ENCODE data around the gene RNF215. TPM values are rescaled to one million over a fixed set of nuclear protein-coding genes. Genes with fewer than 3 reads are reported as not detected.
"Not testable (repeated sequence)": the region's sequence is repeated elsewhere in the genome, so short reads cannot be mapped to it uniquely, and the experiment has no call there.

RNF215 gene
- total RNA-seq, 1 donor from 2014 or later: 12.5 TPM

DNA sequence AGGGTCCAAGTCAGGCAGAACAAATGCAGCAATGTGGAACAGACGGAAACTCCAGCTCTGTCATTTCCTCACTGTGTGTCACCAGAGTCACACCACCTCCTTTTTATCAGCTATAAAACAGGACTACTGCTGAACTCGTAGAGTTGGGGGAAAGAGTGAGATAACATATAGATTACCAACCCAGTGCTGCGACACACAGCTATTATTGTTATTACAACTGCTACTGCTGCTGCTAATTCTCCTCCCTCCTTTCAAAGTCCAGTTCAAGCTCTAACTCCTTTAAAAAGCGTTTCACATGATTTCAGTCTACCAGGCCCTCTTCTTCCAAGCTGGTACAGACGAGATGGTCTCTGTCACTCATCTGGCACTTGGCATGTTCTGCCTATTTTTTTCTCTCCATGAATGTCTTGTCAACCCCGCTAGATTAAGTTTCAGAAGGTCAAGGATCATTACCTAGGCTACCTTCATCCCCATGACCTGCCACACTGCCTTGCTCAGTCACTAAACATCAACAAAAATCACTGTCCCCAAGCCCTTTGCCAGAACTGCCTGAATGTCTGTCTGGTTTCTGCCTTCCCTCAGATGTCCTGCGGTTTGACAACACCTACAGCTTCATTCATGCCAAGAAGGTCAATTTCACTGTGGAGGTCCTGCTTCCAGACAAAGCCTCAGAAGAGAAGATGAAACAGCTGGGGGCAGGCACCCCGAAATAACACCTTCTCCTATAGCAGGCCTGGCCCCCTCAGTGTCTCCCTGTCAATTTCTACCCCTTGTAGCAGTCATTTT is 34.7 kb upstream of the RNF215 start:
- DNase-seq (ENCODE audit: low read depth in 2 of 2): peak; percentile 81 to 88

DNA sequence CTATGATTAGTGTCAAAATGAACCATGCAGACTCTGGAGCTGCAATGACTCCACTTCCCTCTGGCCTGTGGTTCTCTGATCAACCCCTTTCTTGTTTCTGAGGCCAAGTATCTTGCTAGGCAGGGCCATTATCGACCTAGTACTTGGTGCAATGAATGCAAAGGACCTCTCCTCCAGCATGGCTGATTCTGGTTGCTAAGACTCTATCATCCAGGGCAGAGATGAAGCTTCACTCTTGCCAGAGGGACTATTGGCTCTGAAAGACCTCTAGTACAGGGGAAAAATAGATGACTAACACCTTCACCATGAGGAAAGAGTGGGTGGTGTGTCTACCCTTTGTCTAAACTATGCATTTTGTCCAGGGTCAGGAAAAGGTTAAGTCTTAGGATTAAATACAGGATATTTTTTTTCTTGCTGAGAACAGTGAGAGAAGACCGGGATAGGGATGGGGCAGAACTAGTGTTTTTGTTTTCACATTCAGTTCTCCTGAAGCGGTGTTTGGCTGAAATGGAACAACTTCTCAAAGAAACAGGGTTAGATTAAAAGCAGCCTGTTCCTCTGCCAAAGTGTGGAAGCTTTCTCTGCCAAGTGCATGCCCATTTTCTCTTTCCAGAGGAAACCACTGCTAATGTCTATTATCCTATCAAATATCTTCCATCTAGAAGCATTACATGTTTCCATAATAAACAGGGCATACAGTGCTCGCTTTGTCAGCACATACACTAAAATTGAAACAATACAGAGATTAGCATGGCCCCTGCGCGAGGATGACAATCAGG is 33.3 kb upstream of the RNF215 start:
- DNase-seq (ENCODE audit: low read depth in 2 of 2): peak; percentile 84 to 88

DNA sequence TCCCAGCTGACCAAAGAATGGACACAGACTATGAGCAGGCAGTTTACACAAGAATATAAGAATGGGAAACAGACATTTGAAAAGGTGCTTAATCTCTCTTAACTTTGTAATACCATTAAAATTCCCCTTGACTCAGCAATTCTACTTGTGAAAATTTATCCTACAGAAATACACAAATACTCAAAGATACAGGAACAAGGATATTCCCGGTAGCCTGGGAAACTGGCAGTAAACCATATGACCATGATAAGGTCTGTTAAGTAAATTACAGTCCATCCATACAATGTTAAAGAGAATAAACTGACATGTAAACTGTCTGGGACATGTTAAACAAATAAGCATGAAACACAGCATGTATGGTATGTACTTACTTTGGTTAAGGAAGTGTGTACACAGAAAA is 29.6 kb upstream of the RNF215 start:
- DNase-seq (ENCODE audit: low read depth in 2 of 2): no peak

DNA sequence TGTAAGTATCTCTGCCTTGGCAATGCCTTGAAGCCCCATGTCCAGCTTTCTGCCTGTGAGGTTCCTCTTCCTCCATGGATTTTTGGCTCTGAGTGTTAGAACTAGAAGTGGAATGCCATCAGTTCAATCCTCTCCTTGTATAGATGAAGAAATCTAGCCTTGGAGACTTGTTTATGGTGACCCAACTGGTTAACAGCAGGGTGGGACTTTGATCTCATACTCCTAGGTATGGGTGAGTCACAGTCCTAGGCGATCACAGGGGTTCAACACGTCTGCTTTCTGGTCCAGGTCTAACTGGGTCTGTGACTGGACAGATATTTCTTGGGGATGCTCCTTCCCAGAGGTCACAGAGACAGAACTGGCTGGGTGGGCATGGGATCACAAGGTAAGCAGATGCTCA is 29.2 kb upstream of the RNF215 start:
- DNase-seq (ENCODE audit: low read depth in 2 of 2): no peak

DNA sequence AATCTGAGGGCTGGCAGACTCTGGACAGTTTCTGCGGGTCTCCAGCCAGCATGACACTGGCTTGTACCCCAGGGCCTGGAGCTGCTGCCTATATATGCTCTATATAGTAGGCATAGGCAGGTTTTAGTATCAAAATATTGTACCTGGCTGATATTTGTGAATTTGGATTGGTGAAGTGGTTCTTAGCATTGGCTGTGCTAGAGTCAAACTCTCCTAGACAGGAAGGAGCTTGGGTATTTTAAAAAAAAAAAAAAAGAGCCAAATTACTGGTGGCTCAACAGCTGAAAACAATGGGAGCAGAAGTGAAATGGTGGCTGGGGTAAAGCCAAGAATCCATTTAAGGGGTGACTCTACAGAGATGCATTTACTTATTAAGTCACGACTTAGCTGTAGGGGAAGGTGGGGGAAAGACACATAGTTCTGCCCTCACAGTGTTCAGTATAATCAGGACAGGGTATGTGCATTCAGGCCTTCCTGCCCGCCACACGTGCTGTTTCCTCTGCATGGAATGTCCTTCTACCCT is 27.4 kb upstream of the RNF215 start:
- no peak for DNase-seq (ENCODE audit: low read depth in 2 of 2)

DNA sequence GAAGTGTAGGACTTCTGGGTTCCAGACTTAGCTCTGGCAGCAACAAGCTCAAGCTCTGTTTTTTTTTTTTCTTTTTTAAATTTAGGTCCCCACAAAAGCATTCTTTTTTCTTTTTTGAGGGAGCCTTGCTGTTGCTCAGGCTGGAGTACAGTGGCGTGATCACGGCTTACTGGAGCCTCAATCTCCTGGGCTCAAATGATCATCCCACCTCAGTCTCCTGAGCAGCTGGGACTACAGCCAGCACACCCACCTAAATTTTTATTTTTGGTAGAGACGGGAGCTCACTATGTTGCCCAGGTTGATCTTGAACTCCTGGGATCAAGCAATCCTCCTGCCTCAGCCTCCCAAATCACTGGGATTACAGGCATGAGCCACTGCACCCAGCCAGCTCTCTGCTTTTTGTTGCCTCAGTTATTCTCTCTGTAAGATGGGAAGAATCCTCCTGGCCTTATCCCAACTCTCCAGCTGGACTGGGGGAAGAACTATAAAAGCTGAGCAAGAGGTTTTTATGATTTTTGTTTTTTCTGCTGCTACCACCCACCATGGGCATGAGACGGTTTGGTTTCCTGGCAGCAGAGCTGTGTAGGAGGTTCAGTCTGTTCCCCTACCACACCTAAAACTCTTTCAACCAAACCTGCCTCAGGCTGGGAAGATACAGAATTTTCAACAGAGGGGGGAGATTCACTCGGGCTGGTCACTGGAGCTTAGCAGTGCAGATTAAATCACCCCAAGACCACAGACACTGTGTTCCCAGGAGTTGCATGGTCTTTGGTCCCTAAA is 26.7 kb upstream of the RNF215 start:
- no peak for DNase-seq (ENCODE audit: low read depth in 2 of 2)

DNA sequence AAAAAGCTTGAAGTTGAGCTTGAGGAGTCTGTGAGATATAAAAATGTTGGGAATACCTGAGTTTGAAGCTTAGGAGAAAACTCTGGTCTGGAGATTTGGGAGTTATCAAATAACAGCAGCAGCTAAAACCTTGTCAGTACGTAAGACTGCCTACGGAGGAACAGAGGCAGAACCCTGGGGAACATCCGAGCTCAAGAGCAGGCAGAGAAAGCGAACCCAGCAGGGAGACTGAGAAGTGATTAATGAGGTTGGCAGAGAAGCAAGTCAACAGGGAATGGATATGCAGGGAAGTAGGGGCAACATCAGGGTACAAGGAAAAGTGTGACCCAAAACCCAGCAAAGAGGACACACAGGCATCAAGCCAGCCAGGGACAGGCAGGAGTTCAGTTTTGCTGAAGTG is 25.8 kb upstream of the RNF215 start:
- no peak for DNase-seq (ENCODE audit: low read depth in 2 of 2)

DNA sequence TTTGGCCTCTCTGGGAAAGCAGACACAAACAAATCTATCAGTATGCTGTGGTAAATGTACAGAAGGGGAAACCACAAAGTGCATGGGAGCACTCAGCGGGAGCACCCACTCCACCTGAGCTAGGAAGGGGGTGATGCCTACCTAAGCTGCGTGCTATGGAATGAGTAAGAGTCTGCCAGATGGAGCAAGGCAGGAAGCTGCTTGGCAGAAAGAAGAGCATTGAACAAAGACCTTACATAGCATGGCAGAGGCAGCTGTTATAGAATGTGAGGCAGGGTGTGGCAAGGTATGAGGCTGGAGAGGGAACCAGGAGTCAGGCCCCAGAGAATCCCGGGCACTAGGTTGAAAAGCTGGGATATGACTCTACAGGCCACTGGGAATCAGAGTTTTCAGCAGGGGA is 24.6 kb upstream of the RNF215 start:
- DNase-seq (ENCODE audit: low read depth in 2 of 2): no peak

DNA sequence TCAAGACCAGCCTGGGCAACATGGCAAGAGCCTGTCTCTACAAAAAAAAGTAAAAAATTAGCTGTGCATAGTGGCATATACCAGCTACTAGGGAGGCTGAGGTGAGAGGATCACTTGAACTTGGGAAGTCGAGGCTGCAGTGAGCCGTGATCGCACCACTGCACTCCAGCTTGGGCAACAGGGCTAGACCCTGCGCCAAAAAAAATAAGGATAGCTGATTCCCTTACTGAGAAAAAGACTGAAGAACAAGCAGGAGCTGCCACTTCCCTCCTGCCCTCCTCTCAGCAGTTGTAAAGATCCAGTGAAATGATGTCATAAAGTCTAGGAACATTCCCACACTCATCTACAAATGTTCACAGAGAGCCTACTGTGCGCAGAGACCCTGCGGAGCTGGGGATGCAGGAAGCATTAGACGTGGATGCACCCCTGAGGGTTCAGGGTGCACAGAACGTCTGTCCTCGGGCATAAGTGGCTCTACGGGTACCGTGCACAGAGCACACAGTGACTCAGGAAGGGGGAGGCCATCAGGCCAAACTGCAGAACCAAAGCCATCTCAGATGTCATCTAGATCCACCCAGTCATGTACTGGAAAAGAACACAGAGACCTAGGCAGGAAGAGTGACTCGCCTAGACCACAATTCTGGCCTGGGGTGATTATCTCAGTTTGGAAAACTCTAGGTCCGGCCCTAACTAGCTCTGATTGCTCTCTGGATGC is 21.3 kb upstream of the RNF215 start:
- DNase-seq (ENCODE audit: low read depth in 2 of 2): peak; percentile 70 to 80

DNA sequence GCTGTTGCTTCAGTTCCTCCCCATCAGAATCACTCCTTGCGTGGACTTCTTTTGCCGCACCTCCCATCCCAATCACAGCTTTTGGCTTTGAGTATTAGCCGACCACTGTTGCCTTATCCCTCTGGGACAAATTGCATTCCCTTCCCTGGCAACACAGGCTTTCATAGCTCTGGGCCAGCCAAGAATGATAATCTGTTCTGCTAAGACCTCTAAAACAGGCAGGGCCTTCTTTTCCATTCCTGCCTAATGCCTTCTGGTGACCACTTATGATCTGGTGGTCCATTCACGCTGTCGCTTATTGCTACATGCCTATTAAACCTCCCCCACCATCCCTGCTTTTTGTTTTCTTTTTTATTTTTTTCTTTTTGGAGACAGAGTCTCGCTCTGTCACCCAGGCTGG is 19.2 kb upstream of the RNF215 start:
- no peak for DNase-seq (ENCODE audit: low read depth in 2 of 2)

DNA sequence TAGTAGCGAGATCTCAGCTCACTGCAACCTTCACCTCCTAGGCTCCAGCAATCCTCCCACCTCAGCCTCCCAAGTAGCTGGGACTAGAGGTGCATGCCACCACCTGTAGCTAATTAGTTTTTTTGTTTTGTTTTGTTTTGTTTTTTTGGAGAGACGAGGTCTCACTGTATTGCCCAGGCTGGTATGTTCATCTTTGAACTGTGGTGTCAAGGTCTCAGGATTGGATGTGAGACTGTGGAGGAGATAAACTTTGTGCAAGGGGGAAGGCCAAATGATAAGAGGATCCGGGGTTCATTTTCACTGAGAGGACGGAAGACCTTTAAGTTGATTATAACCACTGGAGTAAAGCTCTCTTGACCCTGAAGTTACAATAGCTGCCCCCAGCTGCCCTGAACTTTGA is 18.5 kb upstream of the RNF215 start:
- no peak for DNase-seq (ENCODE audit: low read depth in 2 of 2)

DNA sequence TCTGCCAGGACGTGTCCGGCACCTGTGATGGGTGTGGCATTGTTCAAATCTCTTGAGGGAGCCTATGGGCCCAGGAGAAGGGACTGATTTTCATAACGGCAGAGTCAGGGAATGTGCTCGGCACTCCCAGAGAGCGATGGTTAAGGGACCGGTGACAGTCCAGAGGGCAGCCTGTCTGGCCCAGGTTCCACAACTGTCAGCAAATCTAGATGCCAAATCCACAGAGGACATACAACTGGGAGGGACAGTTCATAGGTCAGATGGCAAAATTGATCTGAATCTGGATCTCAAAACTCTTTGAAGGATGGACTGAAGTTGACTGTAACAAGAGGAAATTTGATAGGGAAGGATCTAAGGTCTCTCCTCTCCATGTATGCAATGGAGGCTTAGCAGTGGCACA is 17.1 kb upstream of the RNF215 start:
- no peak for DNase-seq (ENCODE audit: low read depth in 2 of 2)

DNA sequence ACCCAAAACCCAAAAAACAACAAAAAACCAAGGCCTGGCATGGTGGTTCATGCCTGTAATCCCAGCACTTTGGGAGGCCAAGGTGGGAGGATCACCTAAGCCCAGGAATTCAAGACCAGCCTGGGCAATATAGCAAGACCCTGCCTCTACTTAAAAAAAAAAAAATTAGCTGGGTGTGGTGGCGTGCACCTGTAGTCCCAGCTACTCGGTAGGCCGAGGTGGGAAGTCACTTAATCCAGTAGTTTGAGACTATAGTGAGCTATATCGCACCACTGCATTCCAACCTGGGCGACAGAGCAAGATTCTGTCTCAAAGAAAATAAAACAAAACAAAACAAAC is 15.5 kb upstream of the RNF215 start:
- DNase-seq (ENCODE audit: low read depth in 2 of 2): not testable (repeated sequence)

DNA sequence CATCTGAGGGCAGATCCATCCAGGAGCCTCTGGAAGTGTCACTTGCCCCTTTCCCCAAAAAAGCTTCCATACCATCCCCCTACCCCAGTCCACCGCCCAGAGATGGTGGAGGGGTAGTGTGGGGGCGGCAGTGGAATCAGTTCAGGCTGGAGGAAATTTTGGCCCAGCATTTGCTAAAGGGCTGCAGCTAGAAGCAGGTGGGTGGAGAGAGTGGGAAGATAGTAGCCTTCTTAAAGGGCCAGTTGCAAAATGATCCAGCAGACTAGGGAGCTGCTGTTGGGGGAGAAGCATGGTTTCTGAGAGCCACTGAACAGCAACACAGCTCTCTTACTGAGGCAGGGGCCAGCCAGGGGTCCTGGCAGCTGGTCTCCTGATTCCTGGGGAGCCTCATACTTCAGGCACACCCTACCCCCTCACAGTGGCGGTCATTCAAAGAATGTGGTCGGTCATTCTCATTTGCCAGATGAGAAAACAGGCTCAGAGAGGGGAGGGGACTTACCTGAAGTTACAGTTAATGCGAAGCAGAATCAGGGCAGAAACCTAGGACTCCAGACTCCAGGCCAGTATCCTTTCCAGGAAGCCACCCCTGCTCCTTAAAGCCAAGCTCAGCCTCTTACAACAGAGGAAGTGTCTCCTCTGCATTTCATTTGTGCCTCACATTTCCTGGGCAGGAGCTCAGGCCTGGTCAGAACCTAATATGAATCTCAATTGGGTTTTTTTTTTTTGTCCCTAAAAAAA is 15.0 kb upstream of the RNF215 start:
- no peak for DNase-seq (ENCODE audit: low read depth in 2 of 2)

DNA sequence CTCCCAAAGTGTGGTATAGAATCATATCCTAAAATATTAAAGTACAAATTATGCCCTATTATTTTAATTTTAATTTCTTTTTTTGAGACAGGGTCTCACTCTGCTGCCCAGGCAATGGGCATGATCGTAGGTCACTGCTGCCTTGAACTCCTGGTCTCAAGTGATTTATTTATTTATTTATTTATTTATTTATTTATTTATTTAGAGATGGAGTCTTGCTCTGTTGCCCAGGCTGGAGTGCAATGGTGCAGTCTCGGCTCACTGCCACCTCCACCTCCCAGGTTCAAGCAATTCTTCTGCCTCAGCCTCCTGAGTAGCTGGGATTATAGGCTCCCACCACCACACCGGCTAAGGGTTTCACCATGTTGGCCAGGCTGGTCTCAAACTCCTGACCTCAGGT is 13.8 kb upstream of the RNF215 start:
- DNase-seq (ENCODE audit: low read depth in 2 of 2): not testable (repeated sequence)

DNA sequence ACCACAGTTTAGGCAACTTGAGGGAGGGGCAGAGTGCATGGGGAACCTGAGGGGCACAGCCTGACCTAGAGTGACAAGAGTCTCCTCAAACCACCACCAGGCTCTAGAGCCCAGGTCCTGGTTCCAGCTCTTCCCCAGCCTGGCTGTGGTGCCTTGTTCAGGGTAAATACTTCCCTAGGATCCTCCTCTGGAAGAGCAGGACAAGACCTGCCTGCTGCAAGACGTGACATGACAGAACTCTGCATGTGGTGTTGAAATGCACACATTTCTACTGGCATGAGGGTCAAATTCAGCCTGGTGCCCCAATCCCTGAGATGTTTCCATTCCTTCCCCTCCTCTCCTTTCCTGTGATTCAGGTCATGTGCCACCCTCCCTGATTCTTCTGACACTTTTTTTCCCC is 12.9 kb upstream of the RNF215 start:
- no peak for DNase-seq (ENCODE audit: low read depth in 2 of 2)

DNA sequence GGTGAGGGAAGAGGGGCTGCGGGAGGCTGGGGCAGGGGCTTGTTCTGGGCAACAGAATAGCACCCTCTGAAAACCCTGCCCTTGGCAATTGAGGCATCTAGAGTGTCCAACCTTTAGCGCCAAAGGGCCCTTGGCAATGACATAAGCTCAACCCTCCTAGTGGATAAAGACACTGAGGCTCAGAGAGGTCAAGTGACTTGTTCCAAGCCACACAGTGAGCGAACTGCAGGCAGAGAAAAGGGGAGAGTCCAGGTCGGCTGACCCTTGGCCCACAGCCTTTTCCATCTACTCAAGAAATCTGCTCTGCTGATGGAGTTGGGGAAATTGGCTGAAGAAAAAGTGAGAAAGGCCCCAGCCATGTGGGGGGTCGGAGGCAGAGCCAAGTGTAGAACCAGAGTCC is 12.5 kb upstream of the RNF215 start:
- DNase-seq (ENCODE audit: low read depth in 2 of 2): no peak

DNA sequence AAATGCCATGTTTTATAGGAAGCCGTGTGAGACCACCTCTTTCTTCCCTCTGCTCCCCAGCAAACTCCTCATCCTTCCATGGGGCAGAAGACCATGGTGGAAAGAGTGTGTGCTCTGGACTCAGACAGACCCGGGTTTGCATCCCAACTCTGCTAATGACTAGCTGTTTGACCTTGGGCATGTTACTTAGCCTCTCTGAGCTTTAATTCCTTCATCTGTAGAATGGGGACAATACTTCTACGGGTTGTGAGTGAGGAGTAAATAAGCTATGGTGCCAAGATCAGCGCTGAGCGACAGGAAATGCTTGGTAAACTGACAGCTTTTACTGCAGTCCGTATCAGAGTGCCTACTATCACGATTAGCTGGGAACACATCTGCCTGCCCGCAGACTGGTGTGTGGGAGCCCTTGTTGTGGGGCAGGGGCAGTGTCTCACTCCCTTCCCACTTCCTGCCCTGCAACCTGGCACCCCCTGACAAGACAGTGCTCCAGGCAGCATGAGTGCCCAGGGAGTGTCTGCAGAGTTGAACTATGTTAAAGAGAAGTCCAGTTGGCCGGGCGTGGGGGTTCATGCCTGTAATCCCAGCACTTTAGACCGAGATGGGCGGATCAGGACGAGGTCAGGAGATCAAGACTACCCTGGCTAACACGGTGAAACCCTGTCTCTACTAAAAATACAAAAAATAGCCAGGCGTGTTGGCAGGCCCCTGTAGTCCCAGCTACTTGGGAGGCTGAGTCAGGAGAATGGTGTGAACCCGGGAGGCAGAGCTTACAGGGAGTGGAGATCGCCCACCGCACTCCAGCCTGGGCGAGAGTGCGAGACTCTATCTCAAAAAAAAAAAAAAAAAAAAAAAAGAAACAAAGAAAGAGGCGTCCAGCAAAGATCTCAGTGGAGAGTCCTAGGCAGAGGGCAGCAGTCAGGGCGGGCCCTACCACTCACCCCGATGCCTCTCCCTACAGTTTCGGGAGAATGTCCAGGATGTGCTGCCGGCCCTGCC is 11.8 kb upstream of the RNF215 start:
- DNase-seq (ENCODE audit: low read depth in 2 of 2): no peak
